ENCODE measurements around the gene P2RY6. TPM values are rescaled to one million over a fixed set of nuclear protein-coding genes. Genes with fewer than 3 reads are reported as not detected.

The P2RY6 gene
- total RNA-seq, 4 donors from 2014 or later = 1.8 to 2.8 (median 2.3) TPM

DNA sequence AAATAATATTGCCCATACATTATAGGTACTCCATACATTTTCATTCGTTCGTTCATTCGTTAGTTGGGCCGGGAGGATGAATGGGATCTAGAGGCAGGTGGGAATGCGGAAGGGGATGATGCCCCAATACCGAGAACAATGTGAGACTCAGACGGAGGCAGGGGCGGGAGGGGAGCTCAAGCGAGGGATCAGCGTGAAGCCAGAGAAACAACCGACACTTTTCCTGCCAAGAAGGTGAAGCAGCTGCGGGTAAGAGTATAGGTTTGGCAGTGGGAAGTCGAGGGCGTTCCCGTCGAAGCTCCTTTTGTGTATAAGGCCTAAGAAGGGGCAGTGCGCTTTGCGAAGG is 34.8 kb downstream of the P2RY6 start:
- TF ChIP-seq, protein P1, sequence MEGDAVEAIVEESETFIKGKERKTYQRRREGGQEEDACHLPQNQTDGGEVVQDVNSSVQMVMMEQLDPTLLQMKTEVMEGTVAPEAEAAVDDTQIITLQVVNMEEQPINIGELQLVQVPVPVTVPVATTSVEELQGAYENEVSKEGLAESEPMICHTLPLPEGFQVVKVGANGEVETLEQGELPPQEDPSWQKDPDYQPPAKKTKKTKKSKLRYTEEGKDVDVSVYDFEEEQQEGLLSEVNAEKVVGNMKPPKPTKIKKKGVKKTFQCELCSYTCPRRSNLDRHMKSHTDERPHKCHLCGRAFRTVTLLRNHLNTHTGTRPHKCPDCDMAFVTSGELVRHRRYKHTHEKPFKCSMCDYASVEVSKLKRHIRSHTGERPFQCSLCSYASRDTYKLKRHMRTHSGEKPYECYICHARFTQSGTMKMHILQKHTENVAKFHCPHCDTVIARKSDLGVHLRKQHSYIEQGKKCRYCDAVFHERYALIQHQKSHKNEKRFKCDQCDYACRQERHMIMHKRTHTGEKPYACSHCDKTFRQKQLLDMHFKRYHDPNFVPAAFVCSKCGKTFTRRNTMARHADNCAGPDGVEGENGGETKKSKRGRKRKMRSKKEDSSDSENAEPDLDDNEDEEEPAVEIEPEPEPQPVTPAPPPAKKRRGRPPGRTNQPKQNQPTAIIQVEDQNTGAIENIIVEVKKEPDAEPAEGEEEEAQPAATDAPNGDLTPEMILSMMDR (IDR thresholded peaks at IDR 0.05) = no peak
- TF ChIP-seq POLR2A (IDR thresholded peaks at IDR 0.05) (no peak), POLR2AphosphoS5 (IDR thresholded peaks at IDR 0.05) (no peak), EP300 (IDR thresholded peaks at IDR 0.05) (no peak)
- H3K4me1 ChIP-seq = peaks cover 0 to 50% (median 13%) of the 10 kb centered on the region in 3 donors
- H3K36me3 ChIP-seq = peaks cover 0 to 8% of the 10 kb centered on the region in 2 donors
- H3K27ac ChIP-seq = peak overlapping the region; percentile 44 to 99 (median 98)
- no peaks in the 10 kb centered on the region for H3K9me3 ChIP-seq
- H3K27me3 ChIP-seq = no peaks in the 10 kb centered on the region
- WGBS, 2 donors (ENCODE audit: low coverage in 1 of 2) = 7 to 9% methylated on average over 11 to 17 of the region's 18 CpGs
- peak overlapping the region in 1 of 2 donors; percentile 89 for H3K4me3 ChIP-seq
- no peak for ATAC-seq

DNA sequence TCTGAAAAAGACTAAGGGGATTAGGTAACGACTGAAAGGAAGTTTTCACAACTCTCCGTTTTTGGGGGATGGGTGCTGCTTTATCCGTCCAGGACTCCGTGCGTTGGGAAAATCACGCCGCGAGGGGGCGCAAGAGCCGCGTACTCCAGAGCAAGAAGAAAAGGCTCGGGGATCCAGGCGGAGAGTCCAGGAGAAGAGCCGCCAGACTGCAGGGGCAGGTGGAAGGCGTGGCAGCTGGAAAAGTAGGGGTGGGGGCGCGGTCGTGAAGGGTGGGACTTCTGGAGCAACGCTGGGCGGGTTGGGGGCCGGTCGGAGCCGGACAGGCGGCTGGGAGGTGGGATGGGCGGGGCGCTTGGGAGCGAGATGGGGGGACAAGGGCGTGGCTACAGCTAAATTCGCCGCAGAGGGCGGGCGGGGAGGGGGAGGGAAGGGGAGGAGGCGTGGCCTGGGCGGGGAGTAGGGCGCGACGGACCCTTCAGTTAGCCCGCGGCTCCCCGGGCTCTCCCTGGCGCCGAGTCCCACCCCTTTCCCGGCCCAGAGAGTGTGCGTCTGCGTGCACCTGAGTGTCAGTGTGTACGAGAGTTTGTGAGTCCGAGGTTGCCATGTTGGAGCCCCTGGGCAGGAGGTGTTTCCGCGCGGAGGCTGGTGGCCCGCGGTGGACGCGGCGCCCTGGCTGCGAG is 35.3 kb downstream of the P2RY6 start:
- ATAC-seq = peak; percentile 72
- peak overlapping the region; percentile 62 to 89 for H3K4me3 ChIP-seq
- peaks cover 0 to 55% (median 17%) of the 10 kb centered on the region in 3 donors for H3K4me1 ChIP-seq
- TF ChIP-seq EP300 (IDR thresholded peaks at IDR 0.05) = no peak
- TF ChIP-seq, protein P1 (IDR thresholded peaks at IDR 0.05) = peak in 3 of 4 experiments; percentile 93 to 98 (median 97)
- TF ChIP-seq POLR2AphosphoS5 (IDR thresholded peaks at IDR 0.05) = peak; percentile 16
- H3K36me3 ChIP-seq = peaks cover 0 to 8% of the 10 kb centered on the region in 2 donors
- H3K27me3 ChIP-seq = no peaks in the 10 kb centered on the region
- H3K9me3 ChIP-seq = no peaks in the 10 kb centered on the region
- 0% methylated on average over 1 to 15 of the region's 56 CpGs for whole genome bisulfite sequencing, 2 donors (ENCODE audit: low coverage in 1 of 2)
- peak overlapping the region; percentile 96 to 99 (median 98) for H3K27ac ChIP-seq

DNA sequence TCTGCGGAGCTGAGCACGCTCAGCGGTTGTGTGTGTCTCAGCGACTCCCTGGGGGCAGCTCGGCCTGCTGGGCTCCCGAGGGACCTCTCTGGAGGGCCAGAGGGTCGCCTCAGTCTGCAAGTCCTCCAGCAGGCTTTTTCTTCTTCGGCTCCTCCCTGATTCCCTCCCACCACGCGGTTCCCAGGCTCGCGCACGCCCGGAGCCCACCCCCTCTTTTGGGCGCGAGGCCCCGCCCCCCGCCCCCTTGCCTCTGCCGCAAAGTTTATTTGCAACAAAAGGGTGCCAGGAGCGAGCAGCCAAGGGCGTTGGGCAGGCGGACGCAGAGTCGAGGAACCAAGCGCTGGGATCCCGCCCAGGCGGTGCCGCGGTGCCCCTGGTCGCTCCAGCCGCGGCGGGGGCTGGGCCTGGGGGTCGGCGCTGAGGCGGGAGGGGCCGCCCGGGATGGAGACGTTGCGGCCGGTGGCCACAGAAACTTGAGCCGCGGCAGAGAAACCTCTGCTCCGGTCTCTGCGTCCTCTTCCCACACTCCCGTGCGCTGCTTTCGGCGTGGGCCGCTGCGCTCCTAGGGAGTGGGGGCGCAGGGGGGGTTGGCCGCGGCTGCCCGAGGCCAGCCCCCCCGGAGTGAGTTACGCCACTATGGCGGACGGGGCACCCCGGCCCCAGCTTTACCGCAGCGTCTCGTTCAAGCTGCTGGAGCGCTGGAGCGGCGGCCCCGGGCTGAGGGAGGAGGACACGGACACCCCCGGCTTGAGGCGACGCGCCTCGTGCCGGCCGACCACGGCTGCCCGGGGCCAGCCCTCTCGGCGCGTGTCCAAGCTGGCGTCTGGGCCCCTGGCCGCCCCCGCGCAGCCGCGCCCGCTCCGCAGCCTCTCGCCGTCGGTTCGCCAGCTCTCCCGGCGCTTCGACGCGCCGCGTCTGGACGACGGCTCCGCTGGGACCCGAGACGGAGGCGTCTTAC is 36.1 kb downstream of the P2RY6 start, which contains the start of gene ARHGEF17:
Gene ARHGEF17 (plus strand): TSS at position 274 of the 958 bp plus-strand sequence. CDS start 363 bp downstream, at position 637.
- Histone ChIP-seq H3K27ac (peak within 1 kb of the TSS; percentile 96 to 99 (median 98)), H3K9me3 (no peaks in the 10 kb centered on the region), H3K4me1 (peaks cover 0 to 63% (median 20%) of the 10 kb centered on the region in 3 donors), H3K36me3 (peaks cover 0 to 8% of the 10 kb centered on the region in 2 donors), H3K27me3 (no peaks in the 10 kb centered on the region), H3K4me3 (peak within 1 kb of the TSS; percentile 62 to 89)
- peak; percentile 38 for ATAC-seq
- TF ChIP-seq POLR2AphosphoS5 (IDR thresholded peaks at IDR 0.05) (peak; percentile 51), POLR2A (IDR thresholded peaks at IDR 0.05) (peak; percentile 39 to 52), EP300 (IDR thresholded peaks at IDR 0.05) (no peak)
- TF ChIP-seq, protein P1 (IDR thresholded peaks at IDR 0.05) = peak in 1 of 4 experiments; percentile 11
- no CpG with 5 or more reads among the region's 105 CpGs for WGBS, 2 donors (ENCODE audit: low coverage in 1 of 2)

DNA sequence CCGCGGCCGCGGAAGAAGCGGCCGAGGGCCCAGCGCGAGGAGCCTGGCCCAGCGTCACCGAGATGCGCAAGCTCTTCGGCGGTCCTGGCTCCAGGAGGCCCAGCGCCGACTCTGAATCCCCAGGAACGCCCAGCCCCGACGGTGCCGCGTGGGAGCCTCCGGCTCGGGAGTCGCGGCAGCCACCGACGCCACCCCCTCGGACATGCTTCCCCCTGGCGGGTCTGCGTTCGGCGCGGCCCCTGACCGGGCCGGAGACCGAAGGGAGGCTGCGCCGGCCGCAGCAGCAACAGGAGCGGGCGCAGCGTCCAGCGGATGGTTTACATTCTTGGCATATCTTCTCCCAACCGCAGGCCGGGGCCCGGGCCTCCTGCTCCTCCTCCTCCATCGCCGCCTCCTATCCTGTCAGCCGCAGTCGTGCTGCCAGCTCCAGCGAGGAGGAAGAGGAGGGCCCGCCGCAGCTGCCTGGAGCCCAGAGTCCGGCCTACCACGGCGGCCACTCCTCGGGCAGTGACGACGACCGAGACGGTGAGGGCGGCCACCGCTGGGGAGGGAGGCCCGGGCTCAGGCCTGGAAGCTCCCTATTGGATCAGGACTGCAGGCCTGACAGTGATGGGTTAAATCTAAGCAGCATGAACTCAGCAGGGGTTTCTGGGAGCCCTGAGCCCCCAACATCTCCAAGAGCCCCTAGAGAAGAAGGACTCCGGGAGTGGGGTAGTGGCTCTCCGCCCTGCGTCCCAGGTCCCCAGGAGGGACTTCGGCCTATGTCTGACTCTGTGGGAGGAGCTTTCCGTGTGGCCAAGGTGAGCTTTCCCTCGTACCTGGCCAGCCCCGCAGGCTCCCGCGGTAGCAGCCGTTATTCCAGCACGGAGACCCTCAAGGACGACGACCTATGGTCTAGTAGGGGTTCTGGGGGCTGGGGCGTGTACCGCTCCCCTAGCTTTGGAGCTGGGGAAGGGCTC is 37.1 kb downstream of the P2RY6 start:
- peak; percentile 84 for ATAC-seq

More for the DNA sequence above, 37.1 kb downstream of the P2RY6 start:
- peaks cover 0 to 73% (median 30%) of the 10 kb centered on the region in 3 donors for H3K4me1 ChIP-seq
- TF ChIP-seq POLR2A (IDR thresholded peaks at IDR 0.05) (peak; percentile 80 to 86), POLR2AphosphoS5 (IDR thresholded peaks at IDR 0.05) (peak; percentile 91), EP300 (IDR thresholded peaks at IDR 0.05) (no peak)
- TF ChIP-seq, protein P1 (IDR thresholded peaks at IDR 0.05) = peak in 1 of 4 experiments; percentile 12
- H3K27ac ChIP-seq = peak overlapping the region; percentile 96 to 99 (median 98)
- H3K27me3 ChIP-seq = no peaks in the 10 kb centered on the region
- peak overlapping the region; percentile 62 to 89 for H3K4me3 ChIP-seq
- no peaks in the 10 kb centered on the region for H3K9me3 ChIP-seq
- no CpG with 5 or more reads among the region's 78 CpGs for whole genome bisulfite sequencing, 2 donors (ENCODE audit: low coverage in 1 of 2)
- H3K36me3 ChIP-seq = peaks cover 0 to 8% of the 10 kb centered on the region in 2 donors
